ENCODE measurements around the gene REXO1. TPM values are rescaled to one million over a fixed set of nuclear protein-coding genes. Genes with fewer than 3 reads are reported as not detected.

The REXO1 gene
- total and polyA plus RNA-seq, 2 of the 8 experiments (the other 6 are each of a cell fraction or from before 2014, with no cell fraction given), result 42.4 to 44.3 TPM

DNA sequence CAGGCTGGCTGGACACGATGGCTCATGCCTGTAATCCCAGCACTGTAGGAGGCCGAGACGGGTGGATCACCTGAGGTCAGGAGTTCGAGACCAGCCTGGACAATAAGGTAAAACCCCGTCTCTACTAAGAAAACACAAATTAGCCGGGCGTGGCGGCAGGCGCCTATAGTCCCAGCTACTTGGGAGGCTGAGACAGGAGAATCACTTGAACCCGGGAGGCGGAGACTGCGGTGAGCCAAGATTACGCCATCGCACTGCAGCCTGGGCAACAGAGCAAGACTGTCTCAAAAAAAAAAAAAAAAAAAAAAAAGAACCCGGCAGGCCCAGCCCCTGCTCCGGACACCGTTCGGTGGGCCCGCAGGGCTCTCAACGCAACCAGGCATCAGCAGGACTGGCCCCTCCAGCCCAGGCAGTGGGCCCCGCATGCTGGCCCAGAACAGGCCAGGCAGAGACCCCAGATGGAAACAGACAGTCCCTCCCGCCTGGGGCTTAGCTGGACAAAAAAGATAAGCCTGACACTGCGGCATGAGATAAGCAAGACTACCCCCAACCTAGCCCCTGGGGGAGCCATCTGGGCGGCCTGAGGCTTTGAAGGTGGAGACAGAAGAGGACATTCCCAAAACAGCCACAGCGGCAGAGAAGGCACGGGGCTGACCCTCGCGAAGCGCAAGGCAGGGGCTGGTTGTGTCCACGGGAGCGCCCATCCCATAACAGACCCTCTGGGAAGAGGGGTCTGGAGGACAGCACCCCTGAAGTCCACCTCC is 11.6 kb downstream of the REXO1 start:
- no peak overlapping the region for H2AFZ ChIP-seq (ENCODE audit: low read length)
- no peak overlapping the region for H3K18ac ChIP-seq (ENCODE audit: extremely low read depth, low read length)
- peaks cover 3 to 56% of the 10 kb centered on the region in 2 experiments; a peak in 3 of 4 replicates for H3K79me2 ChIP-seq (ENCODE audit: control insufficient read depth in 1 of 2, insufficient read depth in 2 of 2, low read length in 2 of 2)
- 0 out of 7 replicates have a peak, but pooled peaks cover 0 to 2% (median 0%) of the 10 kb centered on the region in 4 experiments for H3K4me1 ChIP-seq (replicated peaks in 1 of 4; ENCODE audit: control insufficient read depth in 3 of 4, insufficient read depth in 4 of 4, low read length in 3 of 4)
- peak overlapping the region; percentile 76; the same call in 1 of the 2 replicates for H4K8ac ChIP-seq (ENCODE audit: extremely low read depth, insufficient read depth, low read length)
- H3K27me3 ChIP-seq (replicated peaks in 1 of 4; ENCODE audit: control insufficient read depth in 3 of 4, extremely low read depth in 1 of 4, insufficient read depth in 3 of 4, low read length in 3 of 4), result no peaks in the 10 kb centered on the region
- no peak overlapping the region for H3K14ac ChIP-seq (ENCODE audit: insufficient read length)
- H4K91ac ChIP-seq (replicated peaks; ENCODE audit: insufficient read length, low read length), result no peak overlapping the region
- H2BK5ac ChIP-seq (ENCODE audit: low read depth, low read length), result no peak overlapping the region
- H4K20me1 ChIP-seq (replicated peaks in 1 of 2; ENCODE audit: control insufficient read depth in 1 of 2, insufficient read depth in 2 of 2, low read length in 2 of 2), result peaks cover 16 to 29% of the 10 kb centered on the region in 2 experiments
- FAIRE-seq (no peak), DNase-seq (ENCODE audit: low read depth in 1 of 2, low spot score in 2 of 2) (no peak)
- H3K79me1 ChIP-seq (ENCODE audit: low read depth, low read length), result peaks cover 26% of the 10 kb centered on the region
- H2BK12ac ChIP-seq (ENCODE audit: low read depth, low read length), result no peak overlapping the region
- no peak overlapping the region for H2BK120ac ChIP-seq (replicated peaks; ENCODE audit: low read depth, low read length)
- no peak overlapping the region for H2BK20ac ChIP-seq (ENCODE audit: low read length)
- WGBS, 2 experiments (ENCODE audit: extremely low coverage in 1 of 2, insufficient coverage in 1 of 2, insufficient read length in 1 of 2, insufficient replicate concordance in 2 of 2, low coverage in 1 of 2, low lambda C conversion rate in 2 of 2, missing lambda C conversion rate in 1 of 2), result 94% methylated on average over 26 of the region's 31 CpGs; no CpG with 5 or more reads in 1 of the 2 experiments
- H3K23ac ChIP-seq (ENCODE audit: insufficient read length), result no peak overlapping the region
- no peak overlapping the region for H2BK15ac ChIP-seq (ENCODE audit: low read length)
- H3K36me3 ChIP-seq (ENCODE audit: control insufficient read depth in 2 of 4, insufficient read depth in 4 of 4, low read length in 3 of 4), result no peaks in the 10 kb centered on the region
- no peak overlapping the region for H3K9ac ChIP-seq (replicated peaks in 1 of 4; ENCODE audit: extremely low read depth in 1 of 4, low read depth in 3 of 4, low read length in 3 of 4)
- H3K4me3 ChIP-seq (ENCODE audit: extremely low read depth in 1 of 4, insufficient read depth in 2 of 4, low read depth in 3 of 4, low read length in 4 of 4), result no peak overlapping the region
- no peaks in the 10 kb centered on the region for H3K23me2 ChIP-seq (ENCODE audit: low read depth, low read length)
- TF ChIP-seq MAFK (IDR thresholded peaks at IDR 0.05; ENCODE audit: low read depth, low read length) (no peak), HDAC6 (IDR thresholded peaks at IDR 0.05; ENCODE audit: low read depth, low read length) (no peak), POU5F1 (IDR thresholded peaks at IDR 0.05; ENCODE audit: low read depth, low read length) (no peak), KDM1A (IDR thresholded peaks at IDR 0.05; ENCODE audit: borderline replicate concordance, low read length) (no peak), TEAD4 (IDR thresholded peaks at IDR 0.05; ENCODE audit: low read depth, low read length) (no peak), SP2 (IDR thresholded peaks at IDR 0.05; ENCODE audit: low read length) (no peak)
- TF ChIP-seq, protein P1, sequence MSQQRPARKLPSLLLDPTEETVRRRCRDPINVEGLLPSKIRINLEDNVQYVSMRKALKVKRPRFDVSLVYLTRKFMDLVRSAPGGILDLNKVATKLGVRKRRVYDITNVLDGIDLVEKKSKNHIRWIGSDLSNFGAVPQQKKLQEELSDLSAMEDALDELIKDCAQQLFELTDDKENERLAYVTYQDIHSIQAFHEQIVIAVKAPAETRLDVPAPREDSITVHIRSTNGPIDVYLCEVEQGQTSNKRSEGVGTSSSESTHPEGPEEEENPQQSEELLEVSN (IDR thresholded peaks at IDR 0.05), result no peak
- H3K4ac ChIP-seq (replicated peaks; ENCODE audit: insufficient read length, low read depth, low read length), result no peak overlapping the region
- H3K27ac ChIP-seq (ENCODE audit: low read depth, low read length), result no peak overlapping the region
- H4K5ac ChIP-seq (ENCODE audit: insufficient read length, low read depth, low read length), result no peak overlapping the region
- H3K9me3 ChIP-seq (ENCODE audit: insufficient read depth in 2 of 2, low read depth in 1 of 2, low read length in 1 of 2), result no peaks in the 10 kb centered on the region
- H2AK5ac ChIP-seq (ENCODE audit: low read depth, low read length), result no peak overlapping the region
- ChIA-PET POLR2A (ENCODE audit: partially characterized antibody) (interaction anchor here (1.2 to 2.4 kb wide), 4 partner anchors 9 to 245 kb away, joined by 3 to 10 read pairs (median 4); no protein-coding TSS in a partner anchor), CTCF (ENCODE audit: partially characterized antibody) (interaction anchor here (0.6 to 14.9 kb wide), 23 partner anchors 10 to 1743 kb away, joined by 3 to 228 read pairs (median 4); no protein-coding TSS in a partner anchor)
- H3K56ac ChIP-seq (replicated peaks; ENCODE audit: insufficient read length, low read depth, low read length), result no peak overlapping the region
- H3K4me2 ChIP-seq (ENCODE audit: insufficient read depth in 1 of 2, low read depth in 2 of 2, low read length in 2 of 2), result no peak overlapping the region

Data from H1 (cell line).